HFFc6 (cell line): ENCODE results near the gene DZIP3. TPM values are rescaled to one million over a fixed set of nuclear protein-coding genes. Genes with fewer than 3 reads are reported as not detected.
"Not testable (repeated sequence)": the region's sequence is repeated elsewhere in the genome, so short reads cannot be mapped to it uniquely, and the experiment has no call there.

Experiments used
- DNase-seq: peaks from one replicate; pipeline ENCODE4 v3.0.0-alpha.2; 2018
- H3K27ac Mint-ChIP-seq: 2 replicates; pipeline ENCODE4 v1.8.0; 2020; ENCODE audit warnings: mild to moderate bottlenecking, mixed read lengths
- H3K27me3 Mint-ChIP-seq: 2 replicates; pipeline ENCODE4 v1.8.0; 2021; ENCODE audit warnings: mild to moderate bottlenecking, moderate library complexity, mixed read lengths; ENCODE audit not compliant: insufficient read depth
- H3K36me3 Mint-ChIP-seq: 2 replicates; pipeline ENCODE4 v1.8.0; 2021; ENCODE audit warnings: low read depth, mixed read lengths
- H3K4me1 Mint-ChIP-seq: 2 replicates; pipeline ENCODE4 v1.8.0; 2020; ENCODE audit warnings: low read depth, mixed read lengths
- H3K4me3 Mint-ChIP-seq: 2 replicates; pipeline ENCODE4 v1.8.0; 2020; ENCODE audit warnings: mild to moderate bottlenecking, moderate library complexity, mixed read lengths
- H3K9me3 Mint-ChIP-seq: 2 replicates; pipeline ENCODE4 v1.8.0; 2020; ENCODE audit warnings: mild to moderate bottlenecking, mixed read lengths
- total RNA-seq, 6 experiments: library from RNA; stranded (reverse); fragmentation: NEBNext Ultra II Directional; extraction: Animal tissue kit (Norgen Biotek cat#: 25700); gene quantifications; 2 replicates in 1 of 6; 3 replicates in 5 of 6; pipeline ENCODE4 v1.2.3, GENCODE V29; 2021
- TF ChIP-seq, protein P1 (sequence below): fragments of 200-600 bp; sonication (generic); IDR thresholded peaks from 2 replicates; pipeline ENCODE4 v1.5.0; 2021; ENCODE audit warnings: antibody characterized with exemption, mild to moderate bottlenecking

DZIP3 gene
- total RNA-seq, 6 experiments from 2014 or later: 9.0 to 13.1 (median 11.9) TPM

DNA sequence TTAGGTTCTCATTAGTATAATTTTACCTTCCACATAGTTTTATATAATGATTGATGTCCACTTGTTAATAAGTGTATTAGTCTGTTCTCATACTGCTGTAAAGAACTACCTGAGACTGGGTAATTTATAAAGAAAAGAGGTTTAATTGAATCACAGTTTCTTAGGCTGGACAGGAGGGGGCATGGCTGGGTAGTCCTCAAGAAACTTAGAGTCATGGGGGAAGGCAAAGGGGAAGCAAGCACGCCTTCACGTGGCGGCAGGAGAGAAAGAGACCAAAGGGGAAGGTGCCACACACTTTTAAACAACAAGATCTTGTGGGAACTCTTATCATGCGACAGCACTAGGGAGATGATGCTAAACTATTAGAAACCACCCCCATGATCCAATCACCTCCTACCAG, 19.2 kb downstream of the DZIP3 start:
- no peak overlapping the region for H3K27ac Mint-ChIP-seq
- H3K4me3 Mint-ChIP-seq: no peak overlapping the region
- no peaks in the 10 kb centered on the region for H3K36me3 Mint-ChIP-seq
- H3K9me3 Mint-ChIP-seq: no peaks in the 10 kb centered on the region
- TF ChIP-seq, protein P1, sequence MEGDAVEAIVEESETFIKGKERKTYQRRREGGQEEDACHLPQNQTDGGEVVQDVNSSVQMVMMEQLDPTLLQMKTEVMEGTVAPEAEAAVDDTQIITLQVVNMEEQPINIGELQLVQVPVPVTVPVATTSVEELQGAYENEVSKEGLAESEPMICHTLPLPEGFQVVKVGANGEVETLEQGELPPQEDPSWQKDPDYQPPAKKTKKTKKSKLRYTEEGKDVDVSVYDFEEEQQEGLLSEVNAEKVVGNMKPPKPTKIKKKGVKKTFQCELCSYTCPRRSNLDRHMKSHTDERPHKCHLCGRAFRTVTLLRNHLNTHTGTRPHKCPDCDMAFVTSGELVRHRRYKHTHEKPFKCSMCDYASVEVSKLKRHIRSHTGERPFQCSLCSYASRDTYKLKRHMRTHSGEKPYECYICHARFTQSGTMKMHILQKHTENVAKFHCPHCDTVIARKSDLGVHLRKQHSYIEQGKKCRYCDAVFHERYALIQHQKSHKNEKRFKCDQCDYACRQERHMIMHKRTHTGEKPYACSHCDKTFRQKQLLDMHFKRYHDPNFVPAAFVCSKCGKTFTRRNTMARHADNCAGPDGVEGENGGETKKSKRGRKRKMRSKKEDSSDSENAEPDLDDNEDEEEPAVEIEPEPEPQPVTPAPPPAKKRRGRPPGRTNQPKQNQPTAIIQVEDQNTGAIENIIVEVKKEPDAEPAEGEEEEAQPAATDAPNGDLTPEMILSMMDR: no peak
- no peak for DNase-seq
- no peaks in the 10 kb centered on the region for H3K27me3 Mint-ChIP-seq
- H3K4me1 Mint-ChIP-seq: peaks cover 21% of the 10 kb centered on the region

DNA sequence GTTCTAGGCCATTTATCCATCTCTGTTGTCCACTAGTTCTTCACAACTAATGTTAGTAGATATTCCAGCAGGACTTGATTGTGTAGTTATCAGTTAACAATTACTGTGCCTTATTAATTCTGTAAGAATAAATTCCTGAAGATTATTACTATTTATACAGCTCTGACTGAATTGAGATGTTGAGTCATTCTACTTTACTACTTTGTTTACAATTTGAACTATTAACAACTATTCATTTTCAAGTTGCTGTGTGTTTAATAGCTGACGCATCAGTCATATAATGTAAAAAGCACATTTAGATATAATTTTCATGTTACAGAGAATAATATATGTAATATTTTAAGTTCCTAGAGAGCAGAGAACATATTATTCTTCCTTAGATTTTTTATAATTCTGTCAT, 21.1 kb downstream of the DZIP3 start:
- DNase-seq: no peak
- Mint-ChIP-seq H3K4me3 (no peak overlapping the region), H3K9me3 (no peaks in the 10 kb centered on the region), H3K36me3 (no peaks in the 10 kb centered on the region), H3K27ac (no peak overlapping the region), H3K4me1 (0 out of 2 replicates have a peak, but pooled peaks cover 5% of the 10 kb centered on the region), H3K27me3 (no peaks in the 10 kb centered on the region)
- TF ChIP-seq, protein P1: no peak

DNA sequence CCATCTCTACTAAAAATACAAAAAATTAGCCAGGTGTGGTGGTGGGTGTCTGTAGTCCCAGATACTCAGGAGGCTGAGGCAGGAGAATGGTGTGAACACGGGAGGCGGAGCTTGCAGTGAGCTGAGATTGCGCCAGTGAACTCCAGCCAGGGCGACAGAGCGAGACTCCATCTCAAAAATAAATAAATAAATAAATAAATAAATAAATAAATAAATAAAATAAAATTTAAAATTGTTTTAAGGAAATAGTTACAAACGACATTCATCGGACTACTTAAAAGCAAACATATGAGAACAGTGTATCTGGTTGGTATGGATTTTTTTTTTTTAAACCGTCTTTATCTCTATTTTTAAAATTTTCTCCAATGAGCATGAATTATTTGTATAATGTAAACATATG, 26.6 kb downstream of the DZIP3 start:
- not testable (repeated sequence) for H3K4me3 Mint-ChIP-seq, H3K36me3 Mint-ChIP-seq, H3K27me3 Mint-ChIP-seq, H3K27ac Mint-ChIP-seq, H3K9me3 Mint-ChIP-seq, DNase-seq, H3K4me1 Mint-ChIP-seq

DNA sequence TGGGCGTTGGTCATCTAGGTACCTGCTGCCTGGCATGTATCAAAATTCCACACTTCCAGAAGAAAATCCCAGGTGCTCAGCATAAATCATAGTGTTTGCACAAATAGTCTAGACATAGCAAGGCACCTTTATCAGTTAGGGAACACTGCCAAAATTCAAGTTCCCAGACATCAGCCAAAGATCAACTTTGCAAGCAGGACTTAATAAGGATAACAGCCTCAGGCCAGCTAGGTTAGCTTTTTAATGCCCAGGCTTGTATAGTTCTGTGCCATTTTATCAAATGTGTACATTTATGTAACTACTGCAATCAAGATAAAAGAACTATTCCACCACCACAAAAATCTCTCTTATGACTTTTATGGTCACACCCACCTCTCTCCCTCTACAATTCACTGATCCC, 30.7 kb downstream of the DZIP3 start:
- no peak for DNase-seq

DNA sequence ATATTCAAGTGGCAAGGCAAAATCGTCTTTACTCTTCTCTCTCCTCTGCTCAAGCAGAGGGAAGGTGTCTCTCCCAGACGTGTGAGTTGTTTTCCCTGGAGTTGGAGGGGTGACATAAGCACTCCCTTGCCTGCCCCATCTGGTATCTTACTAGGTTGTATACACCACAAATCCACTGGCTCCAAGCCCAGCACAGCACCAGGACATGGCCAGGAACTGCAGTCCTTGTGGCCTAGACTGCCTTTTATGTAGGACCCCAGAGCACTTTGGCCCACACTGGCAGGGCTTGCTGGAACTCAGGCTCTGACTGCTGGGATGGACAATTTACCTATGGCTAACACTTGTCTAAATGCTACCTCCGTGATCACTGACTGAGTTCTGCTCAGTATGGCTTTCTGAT, 34.0 kb downstream of the DZIP3 start:
- DNase-seq: no peak
- TF ChIP-seq, protein P1: no peak
- H3K27ac Mint-ChIP-seq: no peak overlapping the region
- no peaks in the 10 kb centered on the region for H3K9me3 Mint-ChIP-seq
- H3K27me3 Mint-ChIP-seq: peaks cover 1% of the 10 kb centered on the region
- H3K36me3 Mint-ChIP-seq: no peaks in the 10 kb centered on the region
- H3K4me3 Mint-ChIP-seq: no peak overlapping the region
- no peaks in the 10 kb centered on the region for H3K4me1 Mint-ChIP-seq

More for the DNA sequence above, 30.7 kb downstream of the DZIP3 start:
- TF ChIP-seq, protein P1: no peak
- Mint-ChIP-seq H3K27ac (no peak overlapping the region), H3K36me3 (no peaks in the 10 kb centered on the region), H3K4me1 (no peaks in the 10 kb centered on the region), H3K9me3 (no peaks in the 10 kb centered on the region), H3K4me3 (no peak overlapping the region), H3K27me3 (peaks cover 1% of the 10 kb centered on the region)

DNA sequence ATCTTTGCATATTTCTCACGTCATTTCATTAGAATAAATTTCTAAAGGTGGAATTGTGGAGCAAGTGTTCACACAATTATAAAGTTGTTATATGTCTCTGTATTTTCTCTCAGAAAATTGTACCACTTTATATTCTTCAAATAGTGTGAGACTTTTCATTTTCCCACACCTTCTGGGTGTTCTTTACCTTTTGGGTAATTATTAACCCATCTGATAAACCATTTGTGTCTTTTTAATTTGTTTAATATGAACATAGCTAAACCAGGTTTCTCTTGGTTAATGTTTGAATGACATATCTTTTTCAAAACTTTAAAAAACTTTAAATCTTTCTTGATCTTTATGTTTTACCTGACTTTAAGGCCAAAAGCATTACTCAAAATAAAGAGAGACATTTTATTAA, 40.5 kb downstream of the DZIP3 start:
- Mint-ChIP-seq H3K36me3 (no peaks in the 10 kb centered on the region), H3K9me3 (no peaks in the 10 kb centered on the region), H3K27me3 (no peaks in the 10 kb centered on the region; the same call in 1 of the 2 replicates), H3K4me1 (no peaks in the 10 kb centered on the region), H3K27ac (no peak overlapping the region), H3K4me3 (no peak overlapping the region)
- no peak for DNase-seq
- TF ChIP-seq, protein P1: no peak
